T-helper 9 cell (primary cell): ENCODE data around the gene IGSF6.

ENCODE experiments used
- DNase-seq: peaks from one replicate; pipeline ENCODE4 v3.0.0-alpha.2; 2020

IGSF6 gene

DNA sequence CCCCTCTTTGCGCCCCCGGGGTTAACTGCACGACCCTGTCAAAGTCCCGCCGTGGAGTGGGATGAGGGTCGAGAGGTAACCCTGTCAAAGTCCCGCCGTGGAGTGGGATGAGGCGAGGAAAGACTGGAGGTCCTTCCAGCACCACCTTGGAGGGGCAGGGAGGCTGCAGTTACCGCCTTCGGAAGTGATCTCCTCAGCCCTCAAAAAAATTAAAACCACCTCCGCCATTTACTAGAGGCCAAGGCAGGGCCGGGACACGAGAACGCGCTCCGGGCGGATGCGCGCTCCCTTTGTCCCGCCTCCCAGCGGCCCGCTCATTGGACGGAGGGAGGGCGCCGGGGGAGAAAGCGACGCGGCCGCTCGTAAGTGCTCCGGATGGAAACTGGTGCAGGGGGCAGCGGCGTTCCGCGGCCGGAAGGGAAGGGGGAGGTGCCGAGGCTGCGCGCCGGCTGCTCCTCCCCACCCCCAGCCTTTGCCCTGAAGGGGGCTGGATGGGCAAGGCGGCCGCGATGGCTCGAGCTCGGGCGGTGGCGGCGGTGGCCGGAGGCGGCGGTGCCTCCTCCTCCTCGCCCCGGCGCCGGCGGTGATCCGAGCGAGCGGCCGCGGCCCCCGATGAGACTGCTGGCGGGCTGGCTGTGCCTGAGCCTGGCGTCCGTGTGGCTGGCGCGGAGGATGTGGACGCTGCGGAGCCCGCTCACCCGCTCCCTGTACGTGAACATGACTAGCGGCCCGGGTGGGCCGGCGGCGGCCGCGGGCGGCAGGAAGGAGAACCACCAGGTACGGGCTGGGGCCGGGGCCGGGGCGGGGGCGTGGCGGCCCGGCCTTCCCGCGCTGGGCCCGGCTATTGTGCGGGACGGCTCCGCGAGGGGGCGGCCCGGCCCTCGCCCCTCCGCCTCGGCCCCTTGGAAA, 53.0 kb downstream of the IGSF6 start, which contains the start of gene METTL9:
Gene METTL9, plus strand, starts transcription at position 456 of the 909 bp plus-strand sequence. Its CDS starts 157 bp downstream, at position 613.
- peak; percentile 91 for DNase-seq

DNA sequence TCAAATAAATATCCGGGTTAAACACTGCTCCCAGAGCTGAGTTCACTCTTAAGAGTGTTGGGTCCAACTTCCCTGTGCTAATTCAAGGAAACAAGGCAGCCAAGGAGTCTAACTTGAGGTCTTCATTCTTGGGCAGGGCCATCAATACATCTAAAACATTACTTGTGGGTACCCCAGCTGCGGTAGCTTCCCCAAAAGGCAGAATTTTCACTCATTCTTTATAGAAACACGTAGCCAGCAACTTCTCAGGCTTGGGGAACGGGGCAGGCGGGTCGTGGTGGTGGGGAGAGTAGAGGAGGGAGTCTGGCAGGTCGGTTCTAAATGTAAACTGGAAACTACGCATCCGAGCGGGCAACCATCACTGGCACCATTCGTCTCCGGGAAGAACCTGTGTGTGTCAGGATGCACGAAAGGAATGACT, 53.7 kb downstream of the IGSF6 start:
- peak; percentile 11 for DNase-seq

- no peak for DNase-seq
These were observed 54.2 kb downstream of the IGSF6 start for GRCh38 chr16:21598206-21598605.

DNA sequence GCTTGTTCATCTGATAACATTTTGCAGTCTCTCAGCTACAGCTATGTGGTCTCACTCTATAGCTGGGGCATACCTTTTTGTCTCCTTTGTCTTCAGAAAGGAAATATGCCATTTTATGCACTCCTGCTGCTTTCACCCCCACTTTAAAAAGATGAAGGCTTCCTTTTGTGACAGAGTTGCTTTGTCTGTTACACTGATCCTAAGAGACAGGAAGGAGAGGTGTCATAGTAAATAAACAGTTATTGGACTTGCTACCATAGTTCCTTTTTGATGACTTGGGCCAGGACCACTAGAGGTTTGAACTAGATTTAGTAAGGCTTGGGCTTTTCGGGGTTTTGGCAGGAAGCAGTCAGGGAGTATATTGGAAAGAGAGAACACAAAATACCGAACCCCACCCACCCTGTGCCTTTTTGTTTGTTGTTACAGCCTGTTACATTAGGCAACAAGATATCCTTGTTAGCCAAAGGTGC, 54.8 kb downstream of the IGSF6 start:
- no peak for DNase-seq

- no peak for DNase-seq
These were observed 58.7 kb downstream of the IGSF6 start for GRCh38 chr16:21593530-21594289.

- no peak for DNase-seq
These were observed 60.2 kb downstream of the IGSF6 start for GRCh38 chr16:21592191-21592590.

DNA sequence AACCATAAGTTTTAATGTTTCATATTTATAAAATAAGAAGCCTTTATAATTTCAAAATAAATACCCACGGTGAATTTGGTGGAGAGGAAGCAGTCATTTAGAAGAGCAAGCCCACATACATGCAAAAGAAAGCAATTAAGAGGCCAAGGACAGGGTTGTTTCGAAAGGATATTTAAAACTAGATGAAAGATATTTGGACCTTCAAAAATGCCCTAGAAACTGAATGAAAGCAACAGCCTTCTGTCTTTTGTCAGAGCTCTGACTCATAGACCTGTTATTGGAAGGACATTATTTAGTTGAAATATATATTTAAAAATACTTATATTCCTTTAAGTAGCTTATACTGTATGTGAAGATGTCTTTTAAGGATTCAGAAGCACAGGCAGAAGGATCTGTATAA, 61.6 kb downstream of the IGSF6 start:
- no peak for DNase-seq

DNA sequence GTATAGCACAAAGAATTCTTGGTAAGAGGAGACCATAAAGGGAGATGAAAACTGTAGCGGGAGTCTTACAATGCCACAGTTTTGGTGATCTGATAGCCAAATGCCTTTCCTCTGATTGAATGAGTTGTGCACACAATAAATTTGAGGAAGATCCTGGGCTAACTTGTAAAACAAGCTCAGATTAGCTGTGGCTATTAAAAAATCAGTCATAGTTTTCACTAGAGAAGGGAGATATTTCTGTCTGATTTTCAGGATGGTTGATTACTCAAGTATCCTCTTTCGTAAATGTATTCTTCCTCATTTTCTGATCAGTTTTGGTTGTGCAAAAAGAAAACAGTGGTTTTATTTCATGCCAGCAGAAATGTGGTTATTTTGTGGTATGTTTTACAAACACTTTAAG, 62.1 kb downstream of the IGSF6 start:
- DNase-seq, result no peak

- DNase-seq, result no peak
These were observed 62.9 kb downstream of the IGSF6 start for GRCh38 chr16:21589551-21589950.
